HG03139 (cell line): ENCODE measurements around the gene MSI2.
"Not testable (repeated sequence)": the region's sequence is repeated elsewhere in the genome, so short reads cannot be mapped to it uniquely, and the experiment has no call there.

ENCODE experiments used
- ATAC-seq: cut with Tn5 transposase; IDR thresholded peaks from one replicate; pipeline ENCODE4 v1.9.1; 2021; ENCODE audit not compliant: unreplicated experiment

The MSI2 gene

GRCh38 chr17:57490111-57490845 lies 234.0 kb downstream of the MSI2 start:
- no peak for ATAC-seq

- ATAC-seq: no peak
These were observed 234.6 kb downstream of the MSI2 start for GRCh38 chr17:57490890-57491289.

GRCh38 chr17:57493171-57493570 lies 236.8 kb downstream of the MSI2 start:
- ATAC-seq: no peak

GRCh38 chr17:57493625-57494024 lies 237.3 kb downstream of the MSI2 start:
- ATAC-seq: no peak

GRCh38 chr17:57494443-57494842 lies 238.1 kb downstream of the MSI2 start:
- ATAC-seq: no peak

- ATAC-seq: no peak
These were observed 239.4 kb downstream of the MSI2 start for GRCh38 chr17:57495771-57496170.

- ATAC-seq: no peak
These were observed 240.1 kb downstream of the MSI2 start for GRCh38 chr17:57496382-57496781.

GRCh38 chr17:57498443-57498842 lies 242.1 kb downstream of the MSI2 start:
- no peak for ATAC-seq

GRCh38 chr17:57499221-57499620 lies 242.9 kb downstream of the MSI2 start:
- ATAC-seq: not testable (repeated sequence)

GRCh38 chr17:57499648-57500049 lies 243.3 kb downstream of the MSI2 start:
- ATAC-seq: no peak

GRCh38 chr17:57501016-57501415 lies 244.7 kb downstream of the MSI2 start:
- ATAC-seq: no peak

- no peak for ATAC-seq
These were observed 245.7 kb downstream of the MSI2 start for GRCh38 chr17:57502022-57502421.

- ATAC-seq: no peak
These were observed 246.5 kb downstream of the MSI2 start for GRCh38 chr17:57502811-57503241.

- ATAC-seq: no peak
These were observed 247.9 kb downstream of the MSI2 start for GRCh38 chr17:57504208-57504607.

- no peak for ATAC-seq
These were observed 249.8 kb downstream of the MSI2 start for GRCh38 chr17:57505841-57506773.

- ATAC-seq: no peak
These were observed 250.4 kb downstream of the MSI2 start for GRCh38 chr17:57506774-57507127.

GRCh38 chr17:57507828-57508227 lies 251.5 kb downstream of the MSI2 start:
- no peak for ATAC-seq

- ATAC-seq: no peak
These were observed 252.3 kb downstream of the MSI2 start for GRCh38 chr17:57508671-57509070.

GRCh38 chr17:57511475-57512123 lies 255.3 kb downstream of the MSI2 start:
- ATAC-seq: no peak

- no peak for ATAC-seq
These were observed 255.9 kb downstream of the MSI2 start for GRCh38 chr17:57512258-57512657.

- no peak for ATAC-seq
These were observed 256.4 kb downstream of the MSI2 start for GRCh38 chr17:57512691-57513090.

- ATAC-seq: no peak
These were observed 257.2 kb downstream of the MSI2 start for GRCh38 chr17:57513569-57513968.
